ENCODE data around the gene CHRNB1. TPM values are rescaled to one million over a fixed set of nuclear protein-coding genes. Genes with fewer than 3 reads are reported as not detected.
"Not testable (repeated sequence)": the region's sequence is repeated elsewhere in the genome, so short reads cannot be mapped to it uniquely, and the experiment has no call there.

Gene CHRNB1
- total and polyA plus RNA-seq, 2 donors (not counting 1 experiment from before 2014, with no cell fraction given) = 6.2 to 7.2 TPM

DNA sequence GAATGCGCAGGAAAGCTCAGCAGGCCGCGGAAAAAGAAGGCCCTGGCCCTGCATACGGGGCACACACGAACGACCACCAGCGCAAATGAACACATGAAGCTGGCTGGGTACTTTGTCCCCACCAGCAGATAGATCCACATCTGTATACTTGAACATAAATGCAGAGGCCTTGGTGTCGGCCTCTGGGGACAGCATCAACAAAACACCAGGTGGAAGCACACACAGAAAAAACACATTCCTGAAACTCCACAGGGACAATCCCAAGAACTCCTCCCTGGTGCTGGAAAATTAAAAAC, 35.2 kb downstream of the CHRNB1 start:
- no peak for ATAC-seq (ENCODE audit: low read depth)

DNA sequence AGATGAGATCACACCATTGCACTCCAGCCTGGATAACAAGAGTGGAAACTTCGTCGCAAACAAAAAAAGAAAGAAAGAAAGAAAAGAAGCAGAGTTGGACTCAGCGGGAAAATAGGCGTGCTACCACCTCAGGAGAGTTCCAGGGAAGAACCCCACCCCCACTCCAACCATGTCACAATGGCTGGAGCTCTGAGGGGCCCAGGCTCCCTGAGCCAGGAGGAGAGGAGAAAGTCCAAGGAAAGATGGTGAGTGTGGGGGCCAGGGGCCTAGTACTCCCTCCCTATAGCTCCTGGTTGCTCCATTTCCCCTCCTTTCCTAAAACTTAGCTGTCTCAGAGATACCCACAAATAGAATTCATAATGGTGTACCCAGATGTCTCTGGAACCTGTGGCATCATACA, 36.4 kb downstream of the CHRNB1 start, which contains the start of gene SLC35G6:
SLC35G6 (plus strand) TSS at position 172 of the 400 bp plus-strand sequence; CDS start at position 243, 71 bp downstream.
- peaks cover 34 to 61% of the 10 kb centered on the region in 2 donors for H3K4me1 ChIP-seq (ENCODE audit: control insufficient read depth in 2 of 2, insufficient read depth in 2 of 2, low read length in 2 of 2)
- H3K36me3 ChIP-seq (replicated peaks in 1 of 2; ENCODE audit: control extremely low read depth in 1 of 2, control insufficient read depth in 1 of 2, extremely low read depth in 1 of 2, insufficient read depth in 2 of 2, low read length in 1 of 2); H3K9ac ChIP-seq (ENCODE audit: low read length); H3K9me3 ChIP-seq (ENCODE audit: control extremely low read depth in 1 of 3, control insufficient read depth in 2 of 3, insufficient read depth in 1 of 3, low read length in 2 of 3); H3K27me3 Mint-ChIP-seq; intact Hi-C loops (cut with micrococcal nuclease); H3K27me3 ChIP-seq (replicated peaks in 1 of 4; ENCODE audit: control extremely low read depth in 1 of 4, control insufficient read depth in 3 of 4, insufficient read depth in 4 of 4, low read length in 3 of 4); H3K9me3 Mint-ChIP-seq (ENCODE audit: insufficient read depth); ATAC-seq (ENCODE audit: low read depth); DNase-seq: not testable (repeated sequence)
- H3K27ac ChIP-seq (ENCODE audit: low read length in 2 of 2) = peak within 1 kb of the TSS; percentile 64 to 95
- H2AFZ ChIP-seq (ENCODE audit: insufficient read depth, low read depth, low read length, poor library complexity, severe bottlenecking) = peak within 1 kb of the TSS; percentile 91
- peak within 1 kb of the TSS; percentile 93 for H3K4me2 ChIP-seq (replicated peaks; ENCODE audit: low read depth, low read length, poor library complexity, severe bottlenecking)
- H3K27ac Mint-ChIP-seq = peak within 1 kb of the TSS; percentile 96
- WGBS (ENCODE audit: insufficient coverage) = no CpG with 5 or more reads among the region's 4 CpGs
- peaks cover 92% of the 10 kb centered on the region for H3K79me2 ChIP-seq (ENCODE audit: control insufficient read depth, insufficient read depth, low read length)
- peak within 1 kb of the TSS; percentile 97 for H3K4me3 Mint-ChIP-seq
- POLR2A ChIA-PET = interaction anchor here (0.5 to 1.2 kb wide), 5 partner anchors 44 to 263 kb away, joined by 3 to 5 read pairs (median 3); no protein-coding TSS in a partner anchor
- H3K4me3 ChIP-seq (ENCODE audit: control extremely low read depth in 1 of 5, extremely low read depth in 1 of 5, insufficient read depth in 1 of 5, low read depth in 2 of 5, low read length in 4 of 5) = peak within 1 kb of the TSS in 2 of 5 experiments; percentile 79 to 88
- CTCF ChIA-PET = interaction anchor here (0.6 to 2.3 kb wide), 2 partner anchors 25 to 44 kb away, joined by 3 to 15 read pairs; no protein-coding TSS in a partner anchor
- peaks cover 39% of the 10 kb centered on the region for H4K20me1 ChIP-seq (ENCODE audit: control insufficient read depth, insufficient read depth, low read length, poor library complexity, severe bottlenecking)
- peaks cover 72% of the 10 kb centered on the region for H3K4me1 Mint-ChIP-seq

More for the DNA sequence above, 35.2 kb downstream of the CHRNB1 start:
- Histone ChIP-seq H2AFZ (ENCODE audit: insufficient read depth, low read depth, low read length, poor library complexity, severe bottlenecking) (peak overlapping the region; percentile 91), H3K27ac (ENCODE audit: low read length in 2 of 2) (peak overlapping the region; percentile 64 to 95), H3K9me3 (ENCODE audit: control extremely low read depth in 1 of 3, control insufficient read depth in 2 of 3, insufficient read depth in 1 of 3, low read length in 2 of 3) (no peaks in the 10 kb centered on the region), H3K4me2 (replicated peaks; ENCODE audit: low read depth, low read length, poor library complexity, severe bottlenecking) (peak overlapping the region; percentile 93), H3K27me3 (replicated peaks in 1 of 4; ENCODE audit: control extremely low read depth in 1 of 4, control insufficient read depth in 3 of 4, insufficient read depth in 4 of 4, low read length in 3 of 4) (no peaks in the 10 kb centered on the region), H3K4me1 (ENCODE audit: control insufficient read depth in 2 of 2, insufficient read depth in 2 of 2, low read length in 2 of 2) (peaks cover 31 to 56% of the 10 kb centered on the region in 2 donors), H3K36me3 (replicated peaks in 1 of 2; ENCODE audit: control extremely low read depth in 1 of 2, control insufficient read depth in 1 of 2, extremely low read depth in 1 of 2, insufficient read depth in 2 of 2, low read length in 1 of 2) (no peaks in the 10 kb centered on the region), H4K20me1 (ENCODE audit: control insufficient read depth, insufficient read depth, low read length, poor library complexity, severe bottlenecking) (peaks cover 39% of the 10 kb centered on the region), H3K79me2 (ENCODE audit: control insufficient read depth, insufficient read depth, low read length) (peaks cover 92% of the 10 kb centered on the region), H3K4me3 (ENCODE audit: control extremely low read depth in 1 of 5, extremely low read depth in 1 of 5, insufficient read depth in 1 of 5, low read depth in 2 of 5, low read length in 4 of 5) (peak overlapping the region; percentile 63 to 88 (median 70)), H3K9ac (ENCODE audit: low read length) (peak overlapping the region; percentile 98)
- H3K4me1 Mint-ChIP-seq = peaks cover 70% of the 10 kb centered on the region
- ChIA-PET POLR2A (interaction anchor here (0.6 to 1.5 kb wide), 10 partner anchors 9 to 241 kb away, joined by 3 to 9 read pairs (median 4); partner anchors contain the start of genes CD68, MPDU1, PHF23 and TMEM256), CTCF (interaction anchor here (0.6 to 2.3 kb wide), 6 partner anchors 35 to 150 kb away, joined by 3 to 15 read pairs (median 4); no protein-coding TSS in a partner anchor)
- no peak for DNase-seq
- H3K27me3 Mint-ChIP-seq = no peaks in the 10 kb centered on the region
- peak overlapping the region; percentile 97 for H3K4me3 Mint-ChIP-seq
- no peaks in the 10 kb centered on the region for H3K9me3 Mint-ChIP-seq (ENCODE audit: insufficient read depth)
- H3K27ac Mint-ChIP-seq = peak overlapping the region; percentile 96
- TF ChIP-seq, protein P1, sequence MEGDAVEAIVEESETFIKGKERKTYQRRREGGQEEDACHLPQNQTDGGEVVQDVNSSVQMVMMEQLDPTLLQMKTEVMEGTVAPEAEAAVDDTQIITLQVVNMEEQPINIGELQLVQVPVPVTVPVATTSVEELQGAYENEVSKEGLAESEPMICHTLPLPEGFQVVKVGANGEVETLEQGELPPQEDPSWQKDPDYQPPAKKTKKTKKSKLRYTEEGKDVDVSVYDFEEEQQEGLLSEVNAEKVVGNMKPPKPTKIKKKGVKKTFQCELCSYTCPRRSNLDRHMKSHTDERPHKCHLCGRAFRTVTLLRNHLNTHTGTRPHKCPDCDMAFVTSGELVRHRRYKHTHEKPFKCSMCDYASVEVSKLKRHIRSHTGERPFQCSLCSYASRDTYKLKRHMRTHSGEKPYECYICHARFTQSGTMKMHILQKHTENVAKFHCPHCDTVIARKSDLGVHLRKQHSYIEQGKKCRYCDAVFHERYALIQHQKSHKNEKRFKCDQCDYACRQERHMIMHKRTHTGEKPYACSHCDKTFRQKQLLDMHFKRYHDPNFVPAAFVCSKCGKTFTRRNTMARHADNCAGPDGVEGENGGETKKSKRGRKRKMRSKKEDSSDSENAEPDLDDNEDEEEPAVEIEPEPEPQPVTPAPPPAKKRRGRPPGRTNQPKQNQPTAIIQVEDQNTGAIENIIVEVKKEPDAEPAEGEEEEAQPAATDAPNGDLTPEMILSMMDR (IDR thresholded peaks at IDR 0.05) = no peak
- TF ChIP-seq EZH2 (IDR thresholded peaks at IDR 0.05; ENCODE audit: borderline replicate concordance, insufficient read depth, low read depth, low read length, poor library complexity, severe bottlenecking) = no peak
- WGBS (ENCODE audit: insufficient coverage) = 9% methylated on average over 6 of the region's 8 CpGs
- intact Hi-C loops (cut with micrococcal nuclease) = no loop called here

DNA sequence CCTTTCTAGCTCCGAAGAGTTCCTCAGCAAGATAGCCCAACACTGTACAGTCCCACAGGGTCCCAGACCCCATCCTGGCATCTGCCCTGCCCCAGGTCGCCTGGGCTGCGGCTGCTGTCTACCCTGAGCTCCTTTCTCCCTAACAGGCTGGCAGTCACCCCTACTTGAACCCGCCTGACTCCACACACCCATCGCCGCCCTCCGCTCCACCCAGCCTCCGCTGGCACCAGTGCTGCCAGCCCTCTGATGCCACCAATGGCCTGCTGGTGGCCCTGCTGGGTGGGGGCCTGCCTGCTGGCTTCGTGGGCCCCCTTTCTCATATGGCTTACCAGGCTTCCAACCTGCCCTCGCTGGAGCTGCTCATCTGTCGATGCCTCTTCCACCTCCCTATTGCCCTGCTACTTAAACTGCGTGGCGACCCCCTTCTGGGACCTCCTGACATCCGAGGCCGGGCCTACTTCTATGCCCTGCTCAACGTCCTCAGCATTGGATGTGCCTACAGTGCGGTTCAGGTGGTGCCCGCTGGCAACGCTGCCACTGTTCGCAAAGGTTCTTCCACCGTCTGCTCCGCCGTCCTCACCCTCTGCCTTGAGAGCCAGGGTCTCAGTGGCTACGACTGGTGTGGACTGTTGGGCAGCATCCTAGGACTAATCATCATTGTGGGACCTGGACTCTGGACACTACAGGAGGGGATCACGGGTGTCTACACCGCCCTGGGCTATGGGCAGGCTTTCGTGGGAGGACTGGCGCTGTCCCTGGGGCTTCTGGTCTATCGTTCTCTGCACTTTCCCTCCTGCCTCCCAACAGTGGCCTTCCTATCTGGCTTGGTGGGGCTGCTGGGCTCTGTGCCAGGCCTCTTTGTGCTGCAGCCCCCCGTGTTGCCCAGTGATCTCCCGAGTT, 37.2 kb downstream of the CHRNB1 start:
- Mint-ChIP-seq H3K4me3 (peak overlapping the region; percentile 99), H3K4me1 (peaks cover 72% of the 10 kb centered on the region), H3K27ac (peak overlapping the region; percentile 100)
- not testable (repeated sequence) for DNase-seq; H3K4me2 ChIP-seq (replicated peaks; ENCODE audit: low read depth, low read length, poor library complexity, severe bottlenecking); H3K9me3 ChIP-seq (ENCODE audit: control extremely low read depth in 1 of 3, control insufficient read depth in 2 of 3, insufficient read depth in 1 of 3, low read length in 2 of 3); H3K4me3 ChIP-seq (ENCODE audit: control extremely low read depth in 1 of 5, extremely low read depth in 1 of 5, insufficient read depth in 1 of 5, low read depth in 2 of 5, low read length in 4 of 5); H3K9me3 Mint-ChIP-seq (ENCODE audit: insufficient read depth); H3K27me3 Mint-ChIP-seq; H3K9ac ChIP-seq (ENCODE audit: low read length); H3K27me3 ChIP-seq (replicated peaks in 1 of 4; ENCODE audit: control extremely low read depth in 1 of 4, control insufficient read depth in 3 of 4, insufficient read depth in 4 of 4, low read length in 3 of 4); H2AFZ ChIP-seq (ENCODE audit: insufficient read depth, low read depth, low read length, poor library complexity, severe bottlenecking); H3K36me3 ChIP-seq (replicated peaks in 1 of 2; ENCODE audit: control extremely low read depth in 1 of 2, control insufficient read depth in 1 of 2, extremely low read depth in 1 of 2, insufficient read depth in 2 of 2, low read length in 1 of 2); ATAC-seq (ENCODE audit: low read depth)
- Histone ChIP-seq H3K27ac (ENCODE audit: low read length in 2 of 2) (peak overlapping the region in 1 of 2 donors; percentile 15), H3K4me1 (ENCODE audit: control insufficient read depth in 2 of 2, insufficient read depth in 2 of 2, low read length in 2 of 2) (peaks cover 36 to 62% of the 10 kb centered on the region in 2 donors), H3K79me2 (ENCODE audit: control insufficient read depth, insufficient read depth, low read length) (peaks cover 92% of the 10 kb centered on the region), H4K20me1 (ENCODE audit: control insufficient read depth, insufficient read depth, low read length, poor library complexity, severe bottlenecking) (peaks cover 38% of the 10 kb centered on the region)
- POLR2A ChIA-PET = interaction anchor here (0.5 to 1.2 kb wide), 2 partner anchors 45 to 82 kb away, joined by 3 read pairs; no protein-coding TSS in a partner anchor
- CTCF ChIA-PET = interaction anchor here (0.6 to 3.5 kb wide), 3 partner anchors 26 to 45 kb away, joined by 3 to 17 read pairs (median 15); no protein-coding TSS in a partner anchor
- intact Hi-C loops (cut with micrococcal nuclease) = loop anchor here (2.0 kb wide), 1 partner anchor 277 kb away; no protein-coding TSS in a partner anchor
- WGBS (ENCODE audit: insufficient coverage) = 97% methylated on average over 26 of the region's 31 CpGs
